SK-N-SH treated with all-trans-retinoic acid at 6 μM for 48 hours (cell line): ENCODE data around the gene ARHGEF1.

Experiments used
- ATAC-seq: fragments of 200-7000 bp; cut with Tn5 transposase; 3 replicates; pipeline ENCODE4 v1.9.1; 2020; ENCODE audit warnings: mild to moderate bottlenecking, moderate library complexity
- ARNTL ChIP-seq: fragments of 450-650 bp; formaldehyde crosslinking; IDR thresholded peaks from 2 replicates; pipeline ENCODE4 v1.5.0; 2020; ENCODE audit warnings: low read depth, mild to moderate bottlenecking, moderate library complexity, borderline replicate concordance
- BACH2 ChIP-seq: fragments of 250-450 bp; sonication (Bioruptor Pico); IDR thresholded peaks from 2 replicates; pipeline ENCODE4 v1.9.0; 2021; ENCODE audit warnings: mild to moderate bottlenecking, borderline replicate concordance
- CREB5 ChIP-seq: fragments of 250-450 bp; sonication (Bioruptor Pico); IDR thresholded peaks from 2 replicates; pipeline ENCODE4 v1.5.1; 2020; ENCODE audit warnings: low read depth, mild to moderate bottlenecking, moderate library complexity
- CSDC2 ChIP-seq: fragments of 250-450 bp; sonication (Bioruptor Pico); IDR thresholded peaks from 2 replicates; pipeline ENCODE4 v1.5.0; 2020; ENCODE audit warnings: mild to moderate bottlenecking, moderate library complexity
- CSRNP3 ChIP-seq: fragments of 250-450 bp; sonication (Bioruptor Pico); IDR thresholded peaks from 2 replicates; pipeline ENCODE4 v1.5.1; 2021; ENCODE audit warnings: mild to moderate bottlenecking, moderate library complexity
- GLIS3 ChIP-seq: fragments of 250-450 bp; sonication (Bioruptor Pico); IDR thresholded peaks from 2 replicates; pipeline ENCODE4 v1.5.0; 2020; ENCODE audit warnings: mild to moderate bottlenecking, moderate library complexity
- OSR1 ChIP-seq: fragments of 250-450 bp; sonication (Bioruptor Pico); IDR thresholded peaks from 2 replicates; pipeline ENCODE4 v1.8.0; 2022; ENCODE audit warnings: moderate library complexity, mild to moderate bottlenecking, inconsistent platforms
- POU6F1 ChIP-seq: fragments of 250-450 bp; sonication (Bioruptor Pico); IDR thresholded peaks from 2 replicates; pipeline ENCODE4 v1.8.0; 2021; ENCODE audit warnings: low read depth, mild to moderate bottlenecking, moderate library complexity, borderline replicate concordance
- PPARA ChIP-seq: fragments of 250-450 bp; sonication (Bioruptor Pico); IDR thresholded peaks from 2 replicates; pipeline ENCODE4 v1.5.0; 2020; ENCODE audit warnings: mild to moderate bottlenecking, borderline replicate concordance
- RARB ChIP-seq: fragments of 250-450 bp; sonication (Bioruptor Pico); IDR thresholded peaks from 2 replicates; pipeline ENCODE4 v1.8.0; 2021; ENCODE audit warnings: mild to moderate bottlenecking, moderate library complexity
- SNAI2 ChIP-seq: fragments of 250-450 bp; sonication (Bioruptor Pico); IDR thresholded peaks from 2 replicates; pipeline ENCODE4 v1.5.0; 2020; ENCODE audit warnings: mild to moderate bottlenecking, moderate library complexity
- TCF4 ChIP-seq: fragments of 250-450 bp; sonication (Bioruptor Pico); IDR thresholded peaks from 2 replicates; pipeline ENCODE4 v1.8.0; 2021; ENCODE audit warnings: mild to moderate bottlenecking, moderate library complexity, borderline replicate concordance
- TOX ChIP-seq: fragments of 250-450 bp; sonication (Bioruptor Pico); IDR thresholded peaks from 2 replicates; pipeline ENCODE4 v1.8.0; 2021; ENCODE audit warnings: mild to moderate bottlenecking, moderate library complexity, borderline replicate concordance
- TSHZ2 ChIP-seq: fragments of 250-450 bp; sonication (Bioruptor Pico); IDR thresholded peaks from 2 replicates; pipeline ENCODE4 v1.5.0; 2020; ENCODE audit warnings: mild to moderate bottlenecking, moderate library complexity
- ZC3H10 ChIP-seq: fragments of 250-450 bp; sonication (Bioruptor Pico); IDR thresholded peaks from 2 replicates; pipeline ENCODE4 v1.5.1; 2021; ENCODE audit warnings: mild to moderate bottlenecking, moderate library complexity
- ZFP3 ChIP-seq: fragments of 250-450 bp; sonication (Bioruptor Pico); IDR thresholded peaks from 2 replicates; pipeline ENCODE4 v1.5.0; 2020; ENCODE audit warnings: mild to moderate bottlenecking, moderate library complexity
- ZFP30 ChIP-seq: fragments of 450-650 bp; formaldehyde crosslinking; IDR thresholded peaks from 2 replicates; pipeline ENCODE4 v1.5.0; 2022; ENCODE audit warnings: mild to moderate bottlenecking, moderate library complexity
- ZNF565 ChIP-seq: fragments of 450-650 bp; formaldehyde crosslinking; conservative IDR thresholded peaks from 2 replicates; pipeline ENCODE4 v1.5.0; 2020; ENCODE audit warnings: low read depth, mild to moderate bottlenecking, moderate library complexity
- ZNF70 ChIP-seq: fragments of 450-650 bp; formaldehyde crosslinking; IDR thresholded peaks from 2 replicates; pipeline ENCODE4 v1.5.0; 2020; ENCODE audit warnings: mild to moderate bottlenecking, moderate library complexity
- ZNF8 ChIP-seq: fragments of 450-650 bp; formaldehyde crosslinking; IDR thresholded peaks from 2 replicates; pipeline ENCODE4 v1.5.0; 2020; ENCODE audit warnings: mild to moderate bottlenecking, moderate library complexity

Gene ARHGEF1

GRCh38 chr19:41897181-41897580, 14.2 kb downstream of the ARHGEF1 start:
- ATAC-seq = no peak
- TF ChIP-seq ARNTL (no peak), RARB (no peak), CSDC2 (CRISPR knock-in tag) (no peak), ZC3H10 (CRISPR knock-in tag) (no peak), ZFP3 (no peak), PPARA (no peak), ZFP30 (CRISPR knock-in tag) (no peak), TCF4 (CRISPR knock-in tag) (no peak), ZNF8 (no peak), GLIS3 (CRISPR knock-in tag) (no peak)
- TF ChIP-seq, all 23 proteins: peak for 0

GRCh38 chr19:41897820-41898219, 14.8 kb downstream of the ARHGEF1 start:
- no peak for ATAC-seq
- TF ChIP-seq ZNF565 (CRISPR knock-in tag) (no peak), CSDC2 (CRISPR knock-in tag) (no peak), ZNF70 (CRISPR knock-in tag) (no peak), ZFP3 (no peak), ZC3H10 (CRISPR knock-in tag) (no peak), BACH2 (CRISPR knock-in tag) (no peak), TOX (CRISPR knock-in tag) (no peak), GLIS3 (CRISPR knock-in tag) (no peak), OSR1 (CRISPR knock-in tag) (no peak), TCF4 (CRISPR knock-in tag) (no peak), TSHZ2 (no peak), PPARA (no peak), SNAI2 (CRISPR knock-in tag) (no peak)

- TF ChIP-seq ZNF8 (no peak), POU6F1 (CRISPR knock-in tag) (no peak), ZFP30 (CRISPR knock-in tag) (no peak), ARNTL (no peak), TSHZ2 (no peak), TCF4 (CRISPR knock-in tag) (no peak), CREB5 (no peak), SNAI2 (CRISPR knock-in tag) (no peak), CSRNP3 (no peak)
These were observed 15.3 kb downstream of the ARHGEF1 start for GRCh38 chr19:41898235-41898634.

More at GRCh38 chr19:41898235-41898634, 15.3 kb downstream of the ARHGEF1 start:
- ATAC-seq = no peak
